Measurements from ENCODE around the gene CLBA1.

DNA sequence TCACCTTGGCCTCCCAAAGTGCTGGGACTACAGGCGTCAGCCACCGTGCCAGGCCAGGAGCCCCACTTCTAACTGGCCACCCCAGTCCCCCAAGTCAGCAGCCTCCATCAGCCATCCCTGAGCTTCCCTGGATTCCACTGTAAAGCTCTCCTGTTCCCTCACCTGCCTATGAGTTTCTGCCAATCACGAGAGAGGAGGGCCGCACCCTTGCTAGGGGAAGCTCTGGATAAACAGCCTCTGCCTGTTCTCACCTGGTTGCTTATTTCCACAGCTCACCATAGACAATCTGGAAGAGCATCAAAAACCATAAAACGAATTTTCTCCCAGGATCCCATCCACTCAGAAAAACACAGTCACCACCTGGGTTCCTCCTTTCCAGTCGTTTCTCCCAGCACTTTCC lies 30.3 kb downstream of the CLBA1 start:
- TF ChIP-seq, protein P1, sequence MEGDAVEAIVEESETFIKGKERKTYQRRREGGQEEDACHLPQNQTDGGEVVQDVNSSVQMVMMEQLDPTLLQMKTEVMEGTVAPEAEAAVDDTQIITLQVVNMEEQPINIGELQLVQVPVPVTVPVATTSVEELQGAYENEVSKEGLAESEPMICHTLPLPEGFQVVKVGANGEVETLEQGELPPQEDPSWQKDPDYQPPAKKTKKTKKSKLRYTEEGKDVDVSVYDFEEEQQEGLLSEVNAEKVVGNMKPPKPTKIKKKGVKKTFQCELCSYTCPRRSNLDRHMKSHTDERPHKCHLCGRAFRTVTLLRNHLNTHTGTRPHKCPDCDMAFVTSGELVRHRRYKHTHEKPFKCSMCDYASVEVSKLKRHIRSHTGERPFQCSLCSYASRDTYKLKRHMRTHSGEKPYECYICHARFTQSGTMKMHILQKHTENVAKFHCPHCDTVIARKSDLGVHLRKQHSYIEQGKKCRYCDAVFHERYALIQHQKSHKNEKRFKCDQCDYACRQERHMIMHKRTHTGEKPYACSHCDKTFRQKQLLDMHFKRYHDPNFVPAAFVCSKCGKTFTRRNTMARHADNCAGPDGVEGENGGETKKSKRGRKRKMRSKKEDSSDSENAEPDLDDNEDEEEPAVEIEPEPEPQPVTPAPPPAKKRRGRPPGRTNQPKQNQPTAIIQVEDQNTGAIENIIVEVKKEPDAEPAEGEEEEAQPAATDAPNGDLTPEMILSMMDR (IDR thresholded peaks at IDR 0.05): no peak
- no peak for TF ChIP-seq POLR2A (IDR thresholded peaks at IDR 0.05)
